B cell (primary cell): ENCODE results near the gene ZNF280D. TPM values are rescaled to one million over a fixed set of nuclear protein-coding genes. Genes with fewer than 3 reads are reported as not detected.

ENCODE experiments used
- ATAC-seq: fragments of 200-7000 bp; cut with Tn5 transposase; one replicate; pipeline ENCODE4 v1.10.0; 2021; ENCODE audit warnings: low read depth, mild to moderate bottlenecking, moderate number of reproducible peaks, moderate library complexity
- CTCF ChIA-PET: fragments of 350-600 bp; sonication (Branson Sonifier 250); formaldehyde crosslinking; loops from one replicate; lab custom pipeline; 2021; ENCODE audit warnings: antibody characterized with exemption, inconsistent platforms; lab: Charles Lee
- POLR2A ChIA-PET: fragments of 350-600 bp; sonication (Branson Sonifier 250); formaldehyde crosslinking; loops from one replicate; lab custom pipeline; 2021; ENCODE audit warnings: antibody characterized with exemption; lab: Charles Lee
- DNase-seq: peaks from one replicate; pipeline ENCODE4 v3.0.0; 2013
- H2AFZ ChIP-seq: 2 replicates; pipeline ENCODE4 v1.6.1; 2012; ENCODE audit warnings: mild to moderate bottlenecking, low read depth, low read length; ENCODE audit not compliant: insufficient read depth, poor library complexity, severe bottlenecking
- H3K27ac ChIP-seq, 2 donors: 1 replicate in 1 of 2; 2 replicates in 1 of 2; pipeline ENCODE4 v1.5.1; 2012 to 2013; ENCODE audit warnings: low read length in 2 of 2, mild to moderate bottlenecking in 2 of 2, moderate library complexity in 1 of 2
- H3K27me3 ChIP-seq, 4 experiments: fragments of 200-600 bp in 1 of 4; sonication (generic) in 1 of 4; replicated peaks in 1 of 4; 1 replicate in 2 of 4; 2 replicates in 2 of 4; pipeline versions ENCODE4 v1.6.1 to v1.7.0; 2013 to 2016; ENCODE audit warnings: low read length in 3 of 4, mild to moderate bottlenecking in 2 of 4, mixed read lengths in 1 of 4, moderate library complexity in 1 of 4; ENCODE audit not compliant: insufficient read depth in 4 of 4, control insufficient read depth in 3 of 4; ENCODE audit errors: control extremely low read depth in 1 of 4
- H3K36me3 ChIP-seq, 2 experiments: replicated peaks in 1 of 2; 1 replicate in 1 of 2; 2 replicates in 1 of 2; pipeline versions ENCODE4 v1.6.1 to v1.7.1; 2013; ENCODE audit warnings: low read length in 1 of 2; ENCODE audit not compliant: insufficient read depth in 2 of 2, control insufficient read depth in 1 of 2; ENCODE audit errors: control extremely low read depth in 1 of 2, extremely low read depth in 1 of 2
- H3K4me1 ChIP-seq, 2 donors: fragments of 200-600 bp in 1 of 2; sonication (generic) in 1 of 2; 1 replicate in 1 of 2; 2 replicates in 1 of 2; pipeline versions ENCODE4 v1.5.1 to v1.6.1; 2013 to 2017; ENCODE audit warnings: low read length in 2 of 2; ENCODE audit not compliant: control insufficient read depth in 2 of 2, insufficient read depth in 2 of 2
- H3K4me2 ChIP-seq: replicated peaks from 2 replicates; pipeline ENCODE3; 2012; ENCODE audit warnings: mild to moderate bottlenecking, low read depth, low read length; ENCODE audit not compliant: poor library complexity, severe bottlenecking
- H3K4me3 ChIP-seq, 5 experiments: fragments of 200-600 bp in 1 of 5; sonication (generic) in 1 of 5; 1 replicate in 3 of 5; 2 replicates in 2 of 5; pipeline versions ENCODE4 v1.5.1 to v1.7.0; 2011 to 2016; ENCODE audit warnings: low read length in 4 of 5, mild to moderate bottlenecking in 4 of 5, low read depth in 2 of 5, control low read depth in 1 of 5, moderate library complexity in 1 of 5; ENCODE audit not compliant: insufficient read depth in 1 of 5; ENCODE audit errors: control extremely low read depth in 1 of 5, extremely low read depth in 1 of 5
- H3K79me2 ChIP-seq: fragments of 200-600 bp; sonication (generic); one replicate; pipeline ENCODE4 v1.6.0; 2016; ENCODE audit warnings: low read length; ENCODE audit not compliant: control insufficient read depth, insufficient read depth
- H3K9ac ChIP-seq: fragments of 200-600 bp; sonication (generic); 2 replicates; pipeline ENCODE4 v1.6.1; 2017; ENCODE audit warnings: mild to moderate bottlenecking, low read length, moderate library complexity
- H3K9me3 ChIP-seq, 3 donors: one replicate each; pipeline versions ENCODE4 v1.6.1 to v1.7.1; 2013; ENCODE audit warnings: low read length in 2 of 3; ENCODE audit not compliant: control insufficient read depth in 2 of 3, insufficient read depth in 1 of 3; ENCODE audit errors: control extremely low read depth in 1 of 3
- H4K20me1 ChIP-seq: 2 replicates; pipeline ENCODE4 v1.6.0; 2012; ENCODE audit warnings: mild to moderate bottlenecking, low read length; ENCODE audit not compliant: insufficient read depth, control insufficient read depth, poor library complexity, severe bottlenecking
- H3K27ac Mint-ChIP-seq: one replicate; pipeline ENCODE4 v1.8.0; 2021; ENCODE audit warnings: mixed read lengths
- H3K27me3 Mint-ChIP-seq: one replicate; pipeline ENCODE4 v1.8.0; 2021; ENCODE audit warnings: mixed read lengths
- H3K4me1 Mint-ChIP-seq: one replicate; pipeline ENCODE4 v1.8.0; 2021; ENCODE audit warnings: mixed read lengths
- H3K4me3 Mint-ChIP-seq: one replicate; pipeline ENCODE4 v1.8.0; 2021; ENCODE audit warnings: mixed read lengths
- H3K9me3 Mint-ChIP-seq: one replicate; pipeline ENCODE4 v1.8.0; 2022; ENCODE audit warnings: mixed read lengths; ENCODE audit not compliant: insufficient read depth
- EZH2 ChIP-seq: IDR thresholded peaks from 2 replicates; pipeline ENCODE4 v1.6.1; 2012; ENCODE audit warnings: borderline replicate concordance, low read depth, mild to moderate bottlenecking, moderate library complexity, low read length; ENCODE audit not compliant: insufficient read depth, poor library complexity, severe bottlenecking
- WGBS: methylation state at CpG from one replicate; pipeline ENCODE4 v1.1.5; 2013; ENCODE audit warnings: missing lambda C conversion rate; ENCODE audit not compliant: insufficient coverage; 5-methylcytosine and 5-hydroxymethylcytosine counted together
- intact Hi-C: fragments of 100-400 bp; cut with micrococcal nuclease; formaldehyde crosslinking; loops from one replicate; pipeline ENCODE4 v1.10.0; 2022
- polyA plus RNA-seq: library from polyadenylated mRNA; depleted of rRNA; stranded (reverse); fragments of >200 nt; gene quantifications from 2 replicates; pipeline ENCODE4 v1.2.3, GENCODE V29; 2012
- total RNA-seq, 2 donors: library from RNA; stranded (reverse); fragments of 120-200 nt in 1 of 2; gene quantifications; 1 replicate in 1 of 2; 2 replicates in 1 of 2; pipeline versions ENCODE4 v1.2.3 to v1.2.4, GENCODE V29; 2013 to 2022
- TF ChIP-seq, protein P1 (sequence below): fragments of 200-600 bp; IDR thresholded peaks from one replicate; pipeline ENCODE4 v1.8.0; 2022; ENCODE audit warnings: antibody characterized with exemption, mild to moderate bottlenecking

ZNF280D gene
- total and polyA plus RNA-seq, 2 donors (not counting 1 experiment from before 2014, with no cell fraction given): 14.7 to 68.3 TPM

DNA sequence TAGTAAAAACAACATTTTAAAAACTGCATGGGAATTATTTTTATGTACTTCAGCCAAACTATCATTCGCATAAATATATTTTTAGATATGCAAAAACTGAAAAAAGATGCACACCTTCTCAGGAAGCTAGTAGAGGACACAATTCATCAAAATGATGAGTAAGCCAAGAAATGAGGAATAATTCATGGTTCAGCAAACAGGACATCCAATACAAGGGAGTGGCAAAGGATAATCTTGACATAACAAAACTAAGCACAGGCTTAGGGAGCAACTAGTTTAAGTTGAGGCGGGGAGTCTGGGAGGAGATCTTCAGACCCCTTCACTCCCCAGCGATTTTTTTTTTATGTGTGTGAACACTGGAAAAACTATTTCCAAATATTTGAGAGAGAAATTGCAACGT is 93.7 kb downstream of the ZNF280D start:
- Histone ChIP-seq H4K20me1 (no peaks in the 10 kb centered on the region), H3K79me2 (no peaks in the 10 kb centered on the region), H3K4me1 (no peaks in the 10 kb centered on the region), H3K27me3 (no peaks in the 10 kb centered on the region), H3K4me2 (no peak overlapping the region), H3K36me3 (peaks cover 0 to 4% of the 10 kb centered on the region in 2 experiments), H3K4me3 (no peak overlapping the region), H2AFZ (no peak overlapping the region), H3K9me3 (no peaks in the 10 kb centered on the region), H3K27ac (no peak overlapping the region), H3K9ac (no peak overlapping the region)
- Mint-ChIP-seq H3K27me3 (no peaks in the 10 kb centered on the region), H3K4me1 (no peaks in the 10 kb centered on the region), H3K4me3 (no peak overlapping the region), H3K27ac (no peak overlapping the region), H3K9me3 (no peaks in the 10 kb centered on the region)
- WGBS: no CpG with 5 or more reads among the region's 4 CpGs
- CTCF ChIA-PET: no interaction called here
- intact Hi-C loops: no loop called here
- ATAC-seq (no peak), DNase-seq (no peak)
- TF ChIP-seq, protein P1, sequence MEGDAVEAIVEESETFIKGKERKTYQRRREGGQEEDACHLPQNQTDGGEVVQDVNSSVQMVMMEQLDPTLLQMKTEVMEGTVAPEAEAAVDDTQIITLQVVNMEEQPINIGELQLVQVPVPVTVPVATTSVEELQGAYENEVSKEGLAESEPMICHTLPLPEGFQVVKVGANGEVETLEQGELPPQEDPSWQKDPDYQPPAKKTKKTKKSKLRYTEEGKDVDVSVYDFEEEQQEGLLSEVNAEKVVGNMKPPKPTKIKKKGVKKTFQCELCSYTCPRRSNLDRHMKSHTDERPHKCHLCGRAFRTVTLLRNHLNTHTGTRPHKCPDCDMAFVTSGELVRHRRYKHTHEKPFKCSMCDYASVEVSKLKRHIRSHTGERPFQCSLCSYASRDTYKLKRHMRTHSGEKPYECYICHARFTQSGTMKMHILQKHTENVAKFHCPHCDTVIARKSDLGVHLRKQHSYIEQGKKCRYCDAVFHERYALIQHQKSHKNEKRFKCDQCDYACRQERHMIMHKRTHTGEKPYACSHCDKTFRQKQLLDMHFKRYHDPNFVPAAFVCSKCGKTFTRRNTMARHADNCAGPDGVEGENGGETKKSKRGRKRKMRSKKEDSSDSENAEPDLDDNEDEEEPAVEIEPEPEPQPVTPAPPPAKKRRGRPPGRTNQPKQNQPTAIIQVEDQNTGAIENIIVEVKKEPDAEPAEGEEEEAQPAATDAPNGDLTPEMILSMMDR: no peak
- no peak for TF ChIP-seq EZH2
- POLR2A ChIA-PET: no interaction called here

DNA sequence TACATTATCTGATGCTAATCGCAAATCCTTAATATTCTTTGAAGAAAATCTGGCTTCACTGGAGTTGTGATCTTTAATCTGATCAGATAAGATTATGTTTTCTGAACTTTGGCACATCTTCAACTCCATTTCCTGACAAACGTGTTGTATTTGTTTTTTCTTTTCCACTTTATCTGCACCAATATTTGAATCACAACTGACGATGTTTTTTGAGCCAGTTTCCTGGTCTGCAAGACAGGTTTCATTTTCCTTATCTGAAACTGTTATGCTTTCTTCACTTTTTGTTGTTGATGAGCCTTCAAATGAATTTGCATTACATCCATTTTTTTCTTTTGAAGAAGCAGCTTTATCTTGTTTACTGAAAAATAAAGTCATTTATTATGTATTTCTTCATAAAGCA is 101.5 kb downstream of the ZNF280D start:
- H3K4me3 Mint-ChIP-seq: no peak overlapping the region
- H3K4me2 ChIP-seq: no peak overlapping the region
- intact Hi-C loops: no loop called here

More for the DNA sequence above, 101.5 kb downstream of the ZNF280D start:
- Histone ChIP-seq H3K4me1 (no peaks in the 10 kb centered on the region), H4K20me1 (no peaks in the 10 kb centered on the region), H3K27me3 (no peaks in the 10 kb centered on the region), H3K27ac (no peak overlapping the region), H3K79me2 (no peaks in the 10 kb centered on the region), H3K9ac (no peak overlapping the region), H2AFZ (no peak overlapping the region), H3K4me3 (no peak overlapping the region), H3K36me3 (peaks cover 2 to 5% of the 10 kb centered on the region in 2 experiments), H3K9me3 (no peaks in the 10 kb centered on the region)
- DNase-seq (no peak), ATAC-seq (no peak)
- no CpG with 5 or more reads among the region's 3 CpGs for WGBS
- ChIA-PET POLR2A (no interaction called here), CTCF (interaction anchor here (1.1 kb wide), 1 partner anchor 31 kb away, joined by 6 read pairs; no protein-coding TSS in a partner anchor)
- TF ChIP-seq, protein P1: no peak
- TF ChIP-seq EZH2: no peak
- Mint-ChIP-seq H3K27me3 (no peaks in the 10 kb centered on the region), H3K9me3 (no peaks in the 10 kb centered on the region), H3K27ac (no peak overlapping the region), H3K4me1 (no peaks in the 10 kb centered on the region)
